ENCODE results near the gene NUMBL.

DNA sequence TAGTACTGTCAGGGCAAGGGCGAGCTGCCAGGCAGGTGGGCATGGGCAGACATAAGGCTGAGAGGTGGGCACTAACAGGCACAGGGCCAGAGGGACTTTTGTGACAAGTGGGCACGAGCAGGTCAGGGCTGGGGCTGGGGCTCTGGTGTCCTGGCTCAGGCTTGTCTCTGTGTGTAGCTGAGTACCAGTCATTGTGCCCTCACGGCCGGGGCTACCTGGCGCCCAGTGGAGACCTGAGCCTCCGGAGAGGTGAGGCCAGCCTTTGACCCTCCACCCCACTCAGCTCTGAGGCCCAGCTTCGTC lies 67.7 kb downstream of the NUMBL start:
- TF ChIP-seq, protein P1, sequence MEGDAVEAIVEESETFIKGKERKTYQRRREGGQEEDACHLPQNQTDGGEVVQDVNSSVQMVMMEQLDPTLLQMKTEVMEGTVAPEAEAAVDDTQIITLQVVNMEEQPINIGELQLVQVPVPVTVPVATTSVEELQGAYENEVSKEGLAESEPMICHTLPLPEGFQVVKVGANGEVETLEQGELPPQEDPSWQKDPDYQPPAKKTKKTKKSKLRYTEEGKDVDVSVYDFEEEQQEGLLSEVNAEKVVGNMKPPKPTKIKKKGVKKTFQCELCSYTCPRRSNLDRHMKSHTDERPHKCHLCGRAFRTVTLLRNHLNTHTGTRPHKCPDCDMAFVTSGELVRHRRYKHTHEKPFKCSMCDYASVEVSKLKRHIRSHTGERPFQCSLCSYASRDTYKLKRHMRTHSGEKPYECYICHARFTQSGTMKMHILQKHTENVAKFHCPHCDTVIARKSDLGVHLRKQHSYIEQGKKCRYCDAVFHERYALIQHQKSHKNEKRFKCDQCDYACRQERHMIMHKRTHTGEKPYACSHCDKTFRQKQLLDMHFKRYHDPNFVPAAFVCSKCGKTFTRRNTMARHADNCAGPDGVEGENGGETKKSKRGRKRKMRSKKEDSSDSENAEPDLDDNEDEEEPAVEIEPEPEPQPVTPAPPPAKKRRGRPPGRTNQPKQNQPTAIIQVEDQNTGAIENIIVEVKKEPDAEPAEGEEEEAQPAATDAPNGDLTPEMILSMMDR (IDR thresholded peaks at IDR 0.05; ENCODE audit: poor library complexity), result no peak
- no peak for TF ChIP-seq EZH2 (IDR thresholded peaks at IDR 0.05; ENCODE audit: borderline replicate concordance)
